AG09309 (cell line): ENCODE data around the gene SNX21.
"Not testable (repeated sequence)": the region's sequence is repeated elsewhere in the genome, so short reads cannot be mapped to it uniquely, and the experiment has no call there.

ENCODE experiments used
- DNase-seq: peaks from one replicate; pipeline ENCODE4 v3.0.0-alpha.2; 2010; ENCODE audit warnings: low read depth
- H3K4me3 ChIP-seq: 2 replicates; pipeline ENCODE4 v1.5.1; 2011; ENCODE audit warnings: mild to moderate bottlenecking, low read depth, low read length, moderate library complexity; ENCODE audit not compliant: control insufficient read depth
- TF ChIP-seq, protein P1 (sequence below): IDR thresholded peaks from 2 replicates; pipeline ENCODE4 v1.5.1; 2011; ENCODE audit warnings: mild to moderate bottlenecking, low read depth, low read length, inconsistent platforms; ENCODE audit not compliant: insufficient read depth, control insufficient read depth; ENCODE audit errors: missing control alignments

The SNX21 gene

DNA sequence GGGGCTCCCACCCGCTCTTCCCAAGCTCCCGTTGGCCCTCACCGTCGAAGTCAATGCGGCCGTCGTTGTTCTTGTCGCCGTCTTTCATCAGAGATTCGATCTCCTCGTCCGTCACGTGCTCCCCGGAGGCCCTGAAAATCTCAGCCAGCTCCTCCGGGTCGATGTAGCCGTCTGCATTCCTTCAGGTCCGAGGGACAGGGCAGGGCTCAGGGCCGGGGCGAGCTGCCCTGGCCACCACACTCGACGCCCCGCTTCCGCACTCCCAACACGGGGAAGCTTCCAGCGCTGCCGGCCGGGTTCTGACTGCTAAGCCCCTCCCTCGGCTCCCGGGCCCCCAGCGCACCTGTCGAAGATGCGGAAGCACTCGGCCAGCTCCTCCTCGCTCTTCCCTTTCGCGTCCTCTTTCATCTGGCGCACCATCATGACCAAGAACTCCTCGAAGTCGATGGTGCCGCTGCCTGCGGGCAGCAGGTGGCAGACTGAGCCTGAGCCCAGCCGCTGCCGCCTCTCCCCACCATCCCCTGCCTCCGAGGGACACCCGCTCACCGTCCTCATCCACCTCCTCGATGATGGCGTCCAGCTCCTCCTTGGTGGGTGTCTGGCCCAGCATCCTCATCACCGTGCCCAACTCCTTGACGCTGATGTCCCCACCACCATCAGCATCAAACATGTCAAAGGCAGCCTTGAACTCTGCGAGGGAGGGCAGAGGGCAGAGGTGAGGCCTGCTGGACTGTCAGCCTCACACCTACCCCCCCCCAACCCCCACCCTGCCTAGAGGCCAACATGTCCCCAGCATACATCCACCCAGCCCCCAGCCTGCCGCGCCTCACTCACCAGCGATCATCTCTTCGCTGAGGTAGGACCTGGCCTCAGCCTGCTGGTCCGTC, 9.4 kb upstream of the SNX21 start:
- peak overlapping the region; percentile 17 for H3K4me3 ChIP-seq
- TF ChIP-seq, protein P1, sequence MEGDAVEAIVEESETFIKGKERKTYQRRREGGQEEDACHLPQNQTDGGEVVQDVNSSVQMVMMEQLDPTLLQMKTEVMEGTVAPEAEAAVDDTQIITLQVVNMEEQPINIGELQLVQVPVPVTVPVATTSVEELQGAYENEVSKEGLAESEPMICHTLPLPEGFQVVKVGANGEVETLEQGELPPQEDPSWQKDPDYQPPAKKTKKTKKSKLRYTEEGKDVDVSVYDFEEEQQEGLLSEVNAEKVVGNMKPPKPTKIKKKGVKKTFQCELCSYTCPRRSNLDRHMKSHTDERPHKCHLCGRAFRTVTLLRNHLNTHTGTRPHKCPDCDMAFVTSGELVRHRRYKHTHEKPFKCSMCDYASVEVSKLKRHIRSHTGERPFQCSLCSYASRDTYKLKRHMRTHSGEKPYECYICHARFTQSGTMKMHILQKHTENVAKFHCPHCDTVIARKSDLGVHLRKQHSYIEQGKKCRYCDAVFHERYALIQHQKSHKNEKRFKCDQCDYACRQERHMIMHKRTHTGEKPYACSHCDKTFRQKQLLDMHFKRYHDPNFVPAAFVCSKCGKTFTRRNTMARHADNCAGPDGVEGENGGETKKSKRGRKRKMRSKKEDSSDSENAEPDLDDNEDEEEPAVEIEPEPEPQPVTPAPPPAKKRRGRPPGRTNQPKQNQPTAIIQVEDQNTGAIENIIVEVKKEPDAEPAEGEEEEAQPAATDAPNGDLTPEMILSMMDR = peak; percentile 66
- no peak for DNase-seq

DNA sequence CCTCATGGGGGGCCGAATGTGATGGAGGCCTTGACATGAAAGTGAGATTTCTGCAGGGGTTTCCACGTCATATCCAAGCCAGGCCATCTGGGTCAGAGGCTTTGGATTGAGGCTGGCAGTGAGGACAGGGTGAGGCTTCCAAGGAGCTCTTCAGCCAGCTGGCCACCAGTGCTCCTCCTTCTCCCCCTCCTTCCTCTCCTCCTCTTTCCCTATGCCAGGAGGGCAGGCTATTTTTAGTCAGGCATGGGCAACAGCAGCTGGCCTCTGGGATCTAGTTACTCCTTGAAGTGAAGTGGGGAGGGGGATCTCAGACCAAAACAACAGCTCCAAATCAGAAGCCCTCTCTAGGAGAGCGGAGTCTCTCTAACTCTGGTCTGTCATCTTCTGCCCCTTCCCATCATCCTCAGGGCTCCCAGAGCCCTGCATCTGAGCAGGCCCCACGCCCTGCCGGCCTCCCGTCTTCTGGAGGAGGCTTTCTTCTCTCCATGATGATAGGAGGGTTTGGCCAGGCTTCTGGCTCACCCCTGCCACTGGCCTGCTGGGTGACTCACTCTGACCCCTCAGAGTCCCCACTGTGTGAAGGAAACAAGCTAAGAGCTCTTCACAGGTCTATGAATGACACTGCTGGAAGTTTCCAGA, 7.1 kb upstream of the SNX21 start:
- no peak overlapping the region for H3K4me3 ChIP-seq
- TF ChIP-seq, protein P1 = no peak
- DNase-seq = no peak

- DNase-seq = no peak
- H3K4me3 ChIP-seq = no peak within 1 kb of the TSS
- TF ChIP-seq, protein P1 = no peak
Measured at GRCh38 chr20:45827030-45827652, 6.5 kb upstream of the SNX21 start, which contains the start of gene TNNC2. Gene TNNC2 (minus strand): TSS chr20:45827312. CDS start chr20:45827248, 64 bp downstream.

- no peak overlapping the region for H3K4me3 ChIP-seq
- TF ChIP-seq, protein P1 = no peak
- no peak for DNase-seq
Measured at GRCh38 chr20:45827712-45828111, 5.9 kb upstream of the SNX21 start.

- TF ChIP-seq, protein P1 = no peak
- H3K4me3 ChIP-seq = no peak overlapping the region
- no peak for DNase-seq
Measured at GRCh38 chr20:45828589-45828988, 5.0 kb upstream of the SNX21 start.

DNA sequence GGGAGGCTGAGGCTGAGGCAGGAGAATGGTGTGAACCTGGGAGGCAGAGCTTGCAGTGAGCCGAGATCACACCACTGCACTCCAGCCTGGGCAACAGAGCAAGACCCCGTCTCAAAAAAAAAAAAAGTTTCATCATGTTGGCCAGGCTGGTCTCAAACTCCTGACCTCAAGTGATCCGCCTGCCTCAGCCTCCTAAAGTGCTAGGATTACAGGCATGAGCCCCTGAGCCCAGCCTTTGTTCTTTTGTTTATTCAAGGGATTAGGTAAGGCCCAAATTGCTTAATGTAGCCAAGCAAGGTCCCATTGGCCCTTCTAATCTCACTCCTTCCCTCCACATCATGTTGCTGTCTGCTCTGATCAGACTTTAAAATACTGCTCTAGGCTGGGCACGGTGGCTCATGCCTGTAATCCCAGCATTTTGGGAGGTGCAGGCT, 3.9 kb upstream of the SNX21 start:
- not testable (repeated sequence) for H3K4me3 ChIP-seq, DNase-seq
